HepG2 (cell line): ENCODE results near the gene WWTR1. TPM values are rescaled to one million over a fixed set of nuclear protein-coding genes. Genes with fewer than 3 reads are reported as not detected.
A peak's percentile ranks its signal among the peaks of the same experiment; 100 is the strongest.

ENCODE experiments used
- BCL6 ChIP-seq: IDR thresholded peaks from 2 replicates; pipeline ENCODE4 v1.6.1; 2016; ENCODE audit warnings: missing genetic modification reagents, missing compliant biosample characterization
- ELF3 ChIP-seq: IDR thresholded peaks from 2 replicates; pipeline ENCODE4 v1.6.1; 2016; ENCODE audit warnings: missing genetic modification reagents, missing compliant biosample characterization
- ERF ChIP-seq: IDR thresholded peaks from 2 replicates; pipeline ENCODE4 v1.6.1; 2018; ENCODE audit warnings: missing biosample characterization, missing genetic modification reagents
- IKZF1 ChIP-seq: fragments of 450-650 bp; IDR thresholded peaks from 2 replicates; pipeline ENCODE4 v1.7.1; 2016
- MED1 ChIP-seq: sonication (generic); formaldehyde crosslinking; IDR thresholded peaks from 2 replicates; pipeline ENCODE4 v1.4.0; 2020; ENCODE audit warnings: missing genetic modification reagents
- NCOR1 ChIP-seq: fragments of 200-600 bp; sonication (generic); IDR thresholded peaks from 2 replicates; pipeline ENCODE4 v1.7.0; 2017; ENCODE audit warnings: antibody characterized with exemption, low read length, borderline replicate concordance
- NR0B2 ChIP-seq: sonication (generic); formaldehyde crosslinking; IDR thresholded peaks from 2 replicates; pipeline ENCODE4 v1.4.0; 2020; ENCODE audit warnings: mild to moderate bottlenecking, missing genetic modification reagents
- PAXIP1 ChIP-seq: sonication (generic); formaldehyde crosslinking; conservative IDR thresholded peaks from 2 replicates; pipeline ENCODE4 v1.4.0; 2020; ENCODE audit warnings: mild to moderate bottlenecking, missing genetic modification reagents, moderate library complexity
- SNAPC5 ChIP-seq: sonication (generic); formaldehyde crosslinking; IDR thresholded peaks from 2 replicates; pipeline ENCODE4 v1.8.1; 2023; ENCODE audit warnings: mild to moderate bottlenecking, missing genetic modification reagents, borderline replicate concordance
- TARDBP ChIP-seq: sonication (generic); formaldehyde crosslinking; IDR thresholded peaks from 2 replicates; pipeline ENCODE4 v1.8.0; 2022; ENCODE audit warnings: mild to moderate bottlenecking, missing genetic modification reagents
- TBP ChIP-seq: sonication (generic); formaldehyde crosslinking; IDR thresholded peaks from 2 replicates; pipeline ENCODE4 v1.5.0; 2020; ENCODE audit warnings: missing genetic modification reagents
- TFE3 ChIP-seq: IDR thresholded peaks from 2 replicates; pipeline ENCODE4 v1.6.1; 2016
- TRAFD1 ChIP-seq: sonication (generic); formaldehyde crosslinking; IDR thresholded peaks from 2 replicates; pipeline ENCODE4 v1.5.1; 2020; ENCODE audit warnings: missing genetic modification reagents, mild to moderate bottlenecking, borderline replicate concordance
- TSC22D2 ChIP-seq: sonication (generic); formaldehyde crosslinking; IDR thresholded peaks from 2 replicates; pipeline ENCODE4 v1.5.1; 2020; ENCODE audit warnings: missing genetic modification reagents, mild to moderate bottlenecking, borderline replicate concordance
- ZMYM2 ChIP-seq: sonication (generic); formaldehyde crosslinking; IDR thresholded peaks from 2 replicates; pipeline ENCODE4 v1.8.0; 2022; ENCODE audit warnings: mild to moderate bottlenecking, missing genetic modification reagents
- ZNF234 ChIP-seq: sonication (generic); formaldehyde crosslinking; conservative IDR thresholded peaks from 2 replicates; pipeline ENCODE4 v1.5.1; 2020; ENCODE audit warnings: mild to moderate bottlenecking, missing genetic modification reagents
- ZNF317 ChIP-seq: sonication (generic); formaldehyde crosslinking; IDR thresholded peaks from 2 replicates; pipeline ENCODE4 v1.5.0; 2020; ENCODE audit warnings: mild to moderate bottlenecking, missing genetic modification reagents
- ZNF329 ChIP-seq: sonication (generic); formaldehyde crosslinking; IDR thresholded peaks from 2 replicates; pipeline ENCODE4 v1.9.0; 2021; ENCODE audit warnings: low read depth, mild to moderate bottlenecking, missing genetic modification reagents
- polyA plus RNA-seq, 8 experiments: library from polyadenylated mRNA; depleted of rRNA in 3 of 8; stranded (reverse) in 7 of 8; unstranded in 1 of 8; fragments of >200 nt; fragmentation: Illumina TruSeq in 4 of 8; extraction: Trizol in 4 of 8; gene quantifications; 2 replicates each; pipeline versions ENCODE4 v1.2.1 to v1.2.3, GENCODE V29; 2011 to 2016; ENCODE audit warnings: low read depth in 4 of 8, missing spikeins in 1 of 8, mixed read lengths in 1 of 8; ENCODE audit not compliant: insufficient read depth in 1 of 8
- total RNA-seq, 5 experiments: library from RNA; depleted of rRNA; stranded (reverse); fragments of >200 nt; fragmentation: Illumina TruSeq; extraction: Trizol; gene quantifications; 2 replicates each; pipeline ENCODE4 v1.2.3, GENCODE V29; 2016; ENCODE audit warnings: low read depth in 1 of 5
- TF ChIP-seq, protein P1 (sequence below): IDR thresholded peaks from 2 replicates; pipeline ENCODE4 v1.6.1; 2016; ENCODE audit warnings: mild to moderate bottlenecking
- TF ChIP-seq, protein P2 (sequence below): sonication (generic); formaldehyde crosslinking; IDR thresholded peaks from 2 replicates; pipeline ENCODE4 v1.4.0; 2020; ENCODE audit warnings: missing genetic modification reagents

The WWTR1 gene
- total and polyA plus RNA-seq, 2 of the 13 experiments (the other 11 are each of a cell fraction or from before 2014, with no cell fraction given), result 19.7 to 139 TPM

DNA sequence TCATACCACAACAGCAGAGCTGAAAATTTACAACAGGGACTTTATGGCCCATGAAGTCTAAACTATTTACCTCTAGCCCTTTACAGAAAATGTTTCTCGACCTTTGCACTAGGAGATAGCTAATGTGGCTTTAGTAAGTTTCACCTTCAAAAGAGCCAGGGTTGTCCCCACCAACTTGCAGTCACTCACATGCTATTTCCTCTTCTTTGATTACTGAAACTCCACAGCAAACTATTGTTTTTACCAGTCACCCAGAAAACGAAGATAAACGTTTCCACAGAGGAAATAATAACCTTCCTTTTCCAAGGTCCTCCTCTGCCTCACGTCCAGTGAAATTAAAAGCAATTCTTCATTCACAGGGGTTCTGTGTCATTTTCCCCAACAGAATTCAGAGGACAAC, 48.2 kb downstream of the WWTR1 start (continued):
- TF ChIP-seq TARDBP (CRISPR knock-in tag), result peak; percentile 42; the same call in 1 of the 2 replicates
- TF ChIP-seq BCL6 (CRISPR knock-in tag), result peak; percentile 79
- peak; percentile 61; the same call in 1 of the 2 replicates for TF ChIP-seq NCOR1
- TF ChIP-seq PAXIP1 (CRISPR knock-in tag), result peak; percentile 92
- TF ChIP-seq, protein P1, sequence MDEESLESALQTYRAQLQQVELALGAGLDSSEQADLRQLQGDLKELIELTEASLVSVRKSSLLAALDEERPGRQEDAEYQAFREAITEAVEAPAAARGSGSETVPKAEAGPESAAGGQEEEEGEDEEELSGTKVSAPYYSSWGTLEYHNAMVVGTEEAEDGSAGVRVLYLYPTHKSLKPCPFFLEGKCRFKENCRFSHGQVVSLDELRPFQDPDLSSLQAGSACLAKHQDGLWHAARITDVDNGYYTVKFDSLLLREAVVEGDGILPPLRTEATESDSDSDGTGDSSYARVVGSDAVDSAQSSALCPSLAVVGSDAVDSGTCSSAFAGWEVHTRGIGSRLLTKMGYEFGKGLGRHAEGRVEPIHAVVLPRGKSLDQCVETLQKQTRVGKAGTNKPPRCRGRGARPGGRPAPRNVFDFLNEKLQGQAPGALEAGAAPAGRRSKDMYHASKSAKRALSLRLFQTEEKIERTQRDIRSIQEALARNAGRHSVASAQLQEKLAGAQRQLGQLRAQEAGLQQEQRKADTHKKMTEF, result peak; percentile 72
- TF ChIP-seq ZNF317, result no peak
- peak; percentile 93 for TF ChIP-seq ELF3 (CRISPR knock-in tag)
- peak; percentile 81 for TF ChIP-seq ERF (CRISPR knock-in tag)
- TF ChIP-seq TFE3, result peak; percentile 69
- TF ChIP-seq TSC22D2, result no peak
- peak; percentile 96 for TF ChIP-seq MED1 (CRISPR knock-in tag)
- TF ChIP-seq SNAPC5, result no peak
- TF ChIP-seq, protein P2, sequence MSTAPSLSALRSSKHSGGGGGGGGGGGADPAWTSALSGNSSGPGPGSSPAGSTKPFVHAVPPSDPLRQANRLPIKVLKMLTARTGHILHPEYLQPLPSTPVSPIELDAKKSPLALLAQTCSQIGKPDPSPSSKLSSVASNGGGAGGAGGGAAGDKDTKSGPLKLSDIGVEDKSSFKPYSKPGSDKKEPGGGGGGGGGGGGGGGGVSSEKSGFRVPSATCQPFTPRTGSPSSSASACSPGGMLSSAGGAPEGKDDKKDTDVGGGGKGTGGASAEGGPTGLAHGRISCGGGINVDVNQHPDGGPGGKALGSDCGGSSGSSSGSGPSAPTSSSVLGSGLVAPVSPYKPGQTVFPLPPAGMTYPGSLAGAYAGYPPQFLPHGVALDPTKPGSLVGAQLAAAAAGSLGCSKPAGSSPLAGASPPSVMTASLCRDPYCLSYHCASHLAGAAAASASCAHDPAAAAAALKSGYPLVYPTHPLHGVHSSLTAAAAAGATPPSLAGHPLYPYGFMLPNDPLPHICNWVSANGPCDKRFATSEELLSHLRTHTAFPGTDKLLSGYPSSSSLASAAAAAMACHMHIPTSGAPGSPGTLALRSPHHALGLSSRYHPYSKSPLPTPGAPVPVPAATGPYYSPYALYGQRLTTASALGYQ (CRISPR knock-in tag), result peak; percentile 72; the same call in 1 of the 2 replicates
- TF ChIP-seq TBP (CRISPR knock-in tag), result no peak
- TF ChIP-seq NR0B2, result no peak
- 0 out of 2 replicates have a peak, but pooled peaks have one; percentile 23 for TF ChIP-seq ZMYM2
- TF ChIP-seq IKZF1, result no peak
- no peak for TF ChIP-seq ZNF329 (CRISPR knock-in tag)
- no peak for TF ChIP-seq ZNF234 (CRISPR knock-in tag)
- TF ChIP-seq TRAFD1, result no peak
